PC-3 (cell line): Measurements from ENCODE around the gene HOXD10. TPM values are rescaled to one million over a fixed set of nuclear protein-coding genes. Genes with fewer than 3 reads are reported as not detected.

Experiments
- ATAC-seq: fragments of 200-7000 bp; cut with Tn5 transposase; 2 replicates; pipeline ENCODE4 v1.9.1; 2020; ENCODE audit warnings: mild to moderate bottlenecking, moderate library complexity
- BruUV-seq: library from RNA; stranded (reverse); fragments of 400-500 nt; replicated peaks from 2 replicates; lab custom pipeline; 2021; lab: Mats Ljungman, UMichigan
- CTCF ChIA-PET: fragments of 300-600 bp; sonication (Branson Sonifier 250); formaldehyde crosslinking; loops from one replicate; lab custom pipeline; 2022; ENCODE audit warnings: antibody characterized with exemption; lab: Charles Lee
- POLR2A ChIA-PET: fragments of 300-600 bp; sonication (Branson Sonifier 250); formaldehyde crosslinking; loops from one replicate; lab custom pipeline; 2022; ENCODE audit warnings: antibody characterized with exemption; ENCODE audit not compliant: unreplicated experiment; lab: Charles Lee
- DNase-seq: peaks from one replicate; pipeline ENCODE4 v3.0.0-alpha.2; 2015
- H2AFZ ChIP-seq: fragments of 300-600 bp; sonication (generic); 2 replicates; pipeline ENCODE4 v1.6.0; 2016; ENCODE audit warnings: antibody characterized with exemption, low read length
- H3F3A ChIP-seq: fragments of 300-600 bp; sonication (generic); one replicate; pipeline ENCODE4 v1.6.0; 2017; ENCODE audit warnings: antibody characterized with exemption, low read length, control low read depth, mild to moderate bottlenecking; ENCODE audit not compliant: unreplicated experiment
- H3K27ac ChIP-seq: fragments of 300-600 bp; sonication (generic); 2 replicates; pipeline ENCODE4 v1.5.1; 2016; ENCODE audit warnings: mild to moderate bottlenecking, low read length
- H3K27me3 ChIP-seq: fragments of 300-600 bp; sonication (generic); 2 replicates; pipeline ENCODE4 v1.6.1; 2016; ENCODE audit warnings: low read length, mixed read lengths
- H3K36me3 ChIP-seq: fragments of 300-600 bp; sonication (generic); 2 replicates; pipeline ENCODE4 v1.6.1; 2016; ENCODE audit warnings: low read depth, mixed run types, low read length, mixed read lengths
- H3K4me1 ChIP-seq: fragments of 300-600 bp; sonication (generic); 2 replicates; pipeline ENCODE4 v1.5.1; 2016; ENCODE audit warnings: low read length; ENCODE audit not compliant: insufficient read depth
- H3K4me2 ChIP-seq: fragments of 300-600 bp; sonication (generic); 2 replicates; pipeline ENCODE4 v1.6.0; 2016; ENCODE audit warnings: low read length
- H3K4me3 ChIP-seq: fragments of 300-600 bp; sonication (generic); 2 replicates; pipeline ENCODE4 v1.5.1; 2016; ENCODE audit warnings: mild to moderate bottlenecking, low read length, mixed read lengths
- H3K79me2 ChIP-seq: fragments of 300-600 bp; sonication (generic); 2 replicates; pipeline ENCODE4 v1.6.1; 2017; ENCODE audit warnings: low read length, mixed read lengths
- H3K9ac ChIP-seq: fragments of 300-600 bp; sonication (generic); 2 replicates; pipeline ENCODE4 v1.6.0; 2016; ENCODE audit warnings: mild to moderate bottlenecking, low read length
- H3K9me2 ChIP-seq: fragments of 300-600 bp; sonication (generic); replicated peaks from 2 replicates; pipeline ENCODE4 v1.6.1; 2016; ENCODE audit warnings: mixed run types, low read length, mixed read lengths
- H3K9me3 ChIP-seq: fragments of 300-600 bp; sonication (generic); 2 replicates; pipeline ENCODE4 v1.6.1; 2016; ENCODE audit warnings: low read length, mixed read lengths
- H4K20me1 ChIP-seq: fragments of 300-600 bp; sonication (generic); 2 replicates; pipeline ENCODE4 v1.6.1; 2016; ENCODE audit warnings: low read length, mixed read lengths
- CTCF ChIP-seq: fragments of 300-600 bp; sonication (generic); conservative IDR thresholded peaks from 2 replicates; pipeline ENCODE4 v1.5.1; 2017; ENCODE audit warnings: antibody characterized with exemption, low read depth, mild to moderate bottlenecking, low read length
- EZH2 ChIP-seq: fragments of 300-600 bp; sonication (generic); IDR thresholded peaks from one replicate; pipeline ENCODE4 v1.6.1; 2017; ENCODE audit warnings: antibody characterized with exemption, mild to moderate bottlenecking, low read length; ENCODE audit not compliant: unreplicated experiment
- EZH2phosphoT487 ChIP-seq: fragments of 300-600 bp; sonication (generic); IDR thresholded peaks from 2 replicates; pipeline ENCODE4 v1.6.1; 2018; ENCODE audit warnings: mild to moderate bottlenecking, antibody characterized with exemption, low read length, borderline replicate concordance
- intact Hi-C: fragments of 100-400 bp; cut with micrococcal nuclease; formaldehyde crosslinking; loops from 2 replicates; pipeline ENCODE4 v1.9.0; 2023
- total RNA-seq: library from RNA; depleted of rRNA; stranded (reverse); fragments of >200 nt; gene quantifications from 2 replicates; pipeline ENCODE4 v1.2.3, GENCODE V29; 2014

Gene HOXD10
- total RNA-seq, 1 experiment from 2014 or later: not detected

GRCh38 chr2:176156301-176156806, 39.8 kb downstream of the HOXD10 start:
- ChIA-PET CTCF (no interaction called here), POLR2A (no interaction called here)
- TF ChIP-seq EZH2 (no peak), EZH2phosphoT487 (no peak), CTCF (no peak)
- Histone ChIP-seq H3F3A (no peaks in the 10 kb centered on the region), H3K9me3 (no peaks in the 10 kb centered on the region), H3K4me2 (no peak overlapping the region), H3K27me3 (no peaks in the 10 kb centered on the region), H2AFZ (no peak overlapping the region), H3K9ac (no peak overlapping the region), H3K9me2 (no peaks in the 10 kb centered on the region), H3K79me2 (no peaks in the 10 kb centered on the region), H3K36me3 (no peaks in the 10 kb centered on the region), H3K27ac (no peak overlapping the region), H3K4me3 (no peak overlapping the region), H4K20me1 (no peaks in the 10 kb centered on the region), H3K4me1 (no peaks in the 10 kb centered on the region)
- intact Hi-C loops: no loop called here
- BruUV-seq: no TSS peak
- DNase-seq: no peak
- no peak for ATAC-seq

- Histone ChIP-seq H3K36me3 (no peaks in the 10 kb centered on the region), H3K4me2 (no peak within 1 kb of the TSS), H3F3A (no peaks in the 10 kb centered on the region), H3K9me3 (no peaks in the 10 kb centered on the region), H3K9ac (no peak within 1 kb of the TSS), H3K27ac (no peak within 1 kb of the TSS), H3K27me3 (no peaks in the 10 kb centered on the region), H3K9me2 (no peaks in the 10 kb centered on the region), H3K79me2 (no peaks in the 10 kb centered on the region), H3K4me1 (no peaks in the 10 kb centered on the region), H2AFZ (no peak within 1 kb of the TSS), H4K20me1 (no peaks in the 10 kb centered on the region), H3K4me3 (no peak within 1 kb of the TSS)
- ATAC-seq (no peak), DNase-seq (no peak)
- TF ChIP-seq CTCF: no peak
- TF ChIP-seq EZH2phosphoT487: no peak
- TF ChIP-seq EZH2: no peak
- POLR2A ChIA-PET: no interaction called here
- CTCF ChIA-PET: no interaction called here
- no TSS peak for BruUV-seq
- intact Hi-C loops: no loop called here
These were observed 40.4 kb downstream of the HOXD10 start, which contains the start of gene HOXD3 for GRCh38 chr2:176156807-176157498. TSS of gene HOXD3 (plus strand) at chr2:176157307. CDS start at chr2:176169115, 11,808 bp downstream.
